Measurements from ENCODE around the gene RNASE13. TPM values are rescaled to one million over a fixed set of nuclear protein-coding genes. Genes with fewer than 3 reads are reported as not detected.
A peak's percentile ranks its signal among the peaks of the same experiment; 100 is the strongest.

Gene RNASE13
- total RNA-seq, 2 donors from 2014 or later = not detected

- Histone ChIP-seq H3K4me1 (peaks cover 50% of the 10 kb centered on the region), H3K36me3 (replicated peaks in 1 of 2; ENCODE audit: insufficient read depth in 1 of 2, low read depth in 2 of 2) (no peaks in the 10 kb centered on the region), H3K4me3 (no peak overlapping the region), H3K27me3 (no peaks in the 10 kb centered on the region), H3K9me3 (no peaks in the 10 kb centered on the region), H3K27ac (peak overlapping the region in 3 of 4 donors; percentile 48 to 61 (median 59))
- ATAC-seq = no peak
- 49 to 54% methylated on average over 2 of the region's 2 CpGs for WGBS, 2 donors
- intact Hi-C loops (cut with DNase I) = no loop called here
- TF ChIP-seq CTCF (IDR thresholded peaks at IDR 0.05) (no peak), POLR2A (IDR thresholded peaks at IDR 0.05) (no peak)
- DNase-seq = no peak
Observed at GRCh38 chr14:21047378-21047781, 12.8 kb upstream of the RNASE13 start.

DNA sequence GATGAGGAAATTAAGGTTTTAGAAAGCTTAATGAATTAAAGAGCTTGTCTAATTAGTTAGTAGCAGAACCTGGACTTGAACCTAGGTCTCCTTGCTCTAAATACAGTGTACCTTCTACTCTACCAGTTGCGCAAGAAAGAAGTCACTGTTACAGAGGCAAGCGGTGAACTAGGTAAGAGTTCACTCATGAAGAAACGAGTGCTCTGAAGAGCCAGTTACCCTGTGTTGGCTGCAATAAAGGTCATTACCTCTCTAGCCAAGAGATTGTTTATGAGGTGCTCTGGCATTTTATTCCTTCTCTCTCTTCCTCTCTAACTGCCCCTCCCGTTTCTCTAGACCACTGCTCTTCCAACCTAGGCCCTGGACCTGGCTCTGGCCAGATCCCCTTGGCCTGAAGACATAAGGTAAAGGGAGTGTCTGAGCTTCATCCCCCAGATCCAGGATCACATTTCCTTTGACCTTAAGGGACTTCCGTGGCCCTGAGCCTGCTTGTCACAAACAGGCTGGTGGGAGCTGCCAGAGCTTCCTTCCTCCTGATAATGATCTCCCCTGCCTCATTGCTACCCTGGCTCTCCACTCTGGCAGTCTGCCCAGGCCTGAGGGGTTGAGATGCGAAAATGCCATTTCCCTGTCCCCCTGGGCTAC lies 9.5 kb upstream of the RNASE13 start:
- WGBS, 2 donors = 32 to 39% methylated on average over 6 of the region's 6 CpGs

DNA sequence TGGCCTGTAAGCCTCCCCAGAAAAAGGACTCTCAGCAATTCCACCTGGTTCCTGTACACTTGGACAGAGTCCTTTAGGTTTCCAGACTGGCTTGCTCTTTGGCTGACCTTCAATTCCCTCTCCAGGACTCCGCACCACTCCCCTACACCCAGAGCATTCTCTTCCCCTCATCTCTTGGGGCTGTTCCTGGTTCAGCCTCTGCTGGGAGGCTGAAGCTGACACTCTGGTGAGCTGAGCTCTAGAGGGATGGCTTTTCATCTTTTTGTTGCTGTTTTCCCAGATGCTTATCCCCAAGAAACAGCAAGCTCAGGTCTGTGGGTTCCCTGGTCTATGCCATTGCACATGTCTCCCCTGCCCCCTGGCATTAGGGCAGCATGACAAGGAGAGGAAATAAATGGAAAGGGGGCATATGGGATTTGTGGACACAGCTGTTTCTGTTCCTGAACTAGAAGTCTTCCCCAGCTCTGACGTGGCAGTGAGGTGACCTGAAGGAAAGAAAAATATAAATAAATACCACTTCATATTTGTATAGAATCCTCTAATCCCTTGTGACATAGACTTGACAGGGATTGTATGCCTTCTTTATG lies 8.9 kb upstream of the RNASE13 start:
- intact Hi-C loops (cut with DNase I) = no loop called here
- peak in 3 of 4 donors; percentile 45 to 50 (median 46) for DNase-seq
- no peaks in the 10 kb centered on the region for H3K9me3 ChIP-seq
- H3K36me3 ChIP-seq (replicated peaks in 1 of 2; ENCODE audit: insufficient read depth in 1 of 2, low read depth in 2 of 2) = no peaks in the 10 kb centered on the region
- WGBS, 2 donors = 4 to 19% methylated on average over 2 of the region's 2 CpGs
- no peak for TF ChIP-seq CTCF (IDR thresholded peaks at IDR 0.05)
- no peak for TF ChIP-seq POLR2A (IDR thresholded peaks at IDR 0.05)
- H3K27ac ChIP-seq = peak overlapping the region; percentile 67 to 76 (median 74)
- H3K4me3 ChIP-seq = no peak overlapping the region
- no peak for ATAC-seq
- no peaks in the 10 kb centered on the region for H3K27me3 ChIP-seq
- peaks cover 65% of the 10 kb centered on the region for H3K4me1 ChIP-seq

More for the DNA sequence above, 9.5 kb upstream of the RNASE13 start:
- peaks cover 65% of the 10 kb centered on the region for H3K4me1 ChIP-seq
- peak overlapping the region; percentile 31 to 76 (median 74) for H3K27ac ChIP-seq
- intact Hi-C loops (cut with DNase I) = no loop called here
- H3K9me3 ChIP-seq = no peaks in the 10 kb centered on the region
- no peaks in the 10 kb centered on the region for H3K36me3 ChIP-seq (replicated peaks in 1 of 2; ENCODE audit: insufficient read depth in 1 of 2, low read depth in 2 of 2)
- TF ChIP-seq POLR2A (IDR thresholded peaks at IDR 0.05) = no peak
- no peak for TF ChIP-seq CTCF (IDR thresholded peaks at IDR 0.05)
- no peak overlapping the region for H3K4me3 ChIP-seq
- ATAC-seq (peak; percentile 13), DNase-seq (peak in 2 of 4 donors; percentile 35 to 38)
- H3K27me3 ChIP-seq = no peaks in the 10 kb centered on the region

DNA sequence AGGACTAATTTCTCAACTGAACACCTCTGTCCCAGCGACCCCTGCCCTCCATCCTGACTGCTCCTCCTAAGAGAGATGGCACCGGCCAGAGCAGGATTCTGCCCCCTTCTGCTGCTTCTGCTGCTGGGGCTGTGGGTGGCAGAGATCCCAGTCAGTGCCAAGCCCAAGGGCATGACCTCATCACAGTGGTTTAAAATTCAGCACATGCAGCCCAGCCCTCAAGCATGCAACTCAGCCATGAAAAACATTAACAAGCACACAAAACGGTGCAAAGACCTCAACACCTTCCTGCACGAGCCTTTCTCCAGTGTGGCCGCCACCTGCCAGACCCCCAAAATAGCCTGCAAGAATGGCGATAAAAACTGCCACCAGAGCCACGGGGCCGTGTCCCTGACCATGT lies 8.3 kb upstream of the RNASE13 start:
- peaks cover 65% of the 10 kb centered on the region for H3K4me1 ChIP-seq
- no peaks in the 10 kb centered on the region for H3K27me3 ChIP-seq
- TF ChIP-seq CTCF (IDR thresholded peaks at IDR 0.05) (no peak), POLR2A (IDR thresholded peaks at IDR 0.05) (no peak)
- H3K36me3 ChIP-seq (replicated peaks in 1 of 2; ENCODE audit: insufficient read depth in 1 of 2, low read depth in 2 of 2) = no peaks in the 10 kb centered on the region
- 30 to 40% methylated on average over 8 of the region's 8 CpGs for WGBS, 2 donors
- ATAC-seq (no peak), DNase-seq (peak; percentile 38 to 69 (median 58))
- no peak overlapping the region for H3K4me3 ChIP-seq
- intact Hi-C loops (cut with DNase I) = no loop called here
- no peaks in the 10 kb centered on the region for H3K9me3 ChIP-seq
- peak overlapping the region; percentile 67 to 76 (median 74) for H3K27ac ChIP-seq

Data from body of pancreas (tissue), 4 donors.